ENCODE data around the gene SNX8.
A peak's percentile ranks its signal among the peaks of the same experiment; 100 is the strongest.

Gene SNX8

DNA sequence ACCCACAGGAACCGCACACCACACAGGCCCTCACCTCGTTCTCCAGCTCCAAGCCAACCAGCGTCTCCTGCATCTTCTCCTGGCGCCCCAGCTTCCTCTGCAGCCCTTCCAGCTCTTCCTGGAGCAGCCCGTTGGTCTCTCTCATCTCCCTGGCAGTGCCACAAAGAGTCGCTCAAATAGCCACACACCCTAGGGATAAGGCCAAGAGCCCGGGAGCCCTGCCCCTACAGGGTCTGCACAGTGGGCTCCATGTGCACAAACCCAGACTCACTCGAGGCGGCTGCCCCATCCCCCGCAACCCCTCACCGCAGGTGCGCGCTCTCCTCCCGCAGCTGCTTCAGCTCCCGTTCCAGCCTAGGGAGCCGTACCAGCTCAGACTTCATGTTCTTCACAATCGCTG, 98.4 kb downstream of the SNX8 start:
- no peak overlapping the region for H3K4me3 Mint-ChIP-seq
- CTCF ChIA-PET = no interaction called here

DNA sequence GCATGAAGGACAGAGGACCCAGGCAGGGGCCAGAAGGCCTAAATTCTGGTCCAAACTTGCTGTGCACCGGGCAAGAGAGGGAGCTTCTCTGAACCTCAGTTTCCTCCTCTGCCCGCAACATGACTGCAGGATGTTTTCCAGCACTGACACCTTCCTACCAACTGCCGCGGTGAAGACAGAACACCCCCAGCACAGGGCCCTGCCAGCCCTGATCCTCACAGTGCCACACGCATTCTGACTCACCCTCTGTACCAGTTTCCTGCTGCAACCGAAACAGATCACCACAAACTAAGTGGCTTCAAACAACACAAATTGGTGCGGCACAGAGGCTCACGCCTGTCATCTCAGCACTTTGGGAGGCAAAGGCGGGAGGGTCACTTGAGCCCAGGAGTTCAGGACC, 99.6 kb downstream of the SNX8 start:
- DNase-seq = peak; percentile 28
- H3K27me3 Mint-ChIP-seq = no peaks in the 10 kb centered on the region
- H3K36me3 Mint-ChIP-seq = peaks cover 37% of the 10 kb centered on the region
- CTCF ChIA-PET = no interaction called here
- H3K27ac Mint-ChIP-seq = peak overlapping the region; percentile 55
- peaks cover 11% of the 10 kb centered on the region for H3K4me1 Mint-ChIP-seq
- H3K9me3 Mint-ChIP-seq = no peaks in the 10 kb centered on the region
- no peak overlapping the region for H3K4me3 Mint-ChIP-seq

More for the DNA sequence above, 98.4 kb downstream of the SNX8 start:
- Mint-ChIP-seq H3K27me3 (no peaks in the 10 kb centered on the region), H3K36me3 (peaks cover 37% of the 10 kb centered on the region), H3K27ac (no peak overlapping the region), H3K9me3 (no peaks in the 10 kb centered on the region), H3K4me1 (peaks cover 11% of the 10 kb centered on the region)
- DNase-seq = no peak

DNA sequence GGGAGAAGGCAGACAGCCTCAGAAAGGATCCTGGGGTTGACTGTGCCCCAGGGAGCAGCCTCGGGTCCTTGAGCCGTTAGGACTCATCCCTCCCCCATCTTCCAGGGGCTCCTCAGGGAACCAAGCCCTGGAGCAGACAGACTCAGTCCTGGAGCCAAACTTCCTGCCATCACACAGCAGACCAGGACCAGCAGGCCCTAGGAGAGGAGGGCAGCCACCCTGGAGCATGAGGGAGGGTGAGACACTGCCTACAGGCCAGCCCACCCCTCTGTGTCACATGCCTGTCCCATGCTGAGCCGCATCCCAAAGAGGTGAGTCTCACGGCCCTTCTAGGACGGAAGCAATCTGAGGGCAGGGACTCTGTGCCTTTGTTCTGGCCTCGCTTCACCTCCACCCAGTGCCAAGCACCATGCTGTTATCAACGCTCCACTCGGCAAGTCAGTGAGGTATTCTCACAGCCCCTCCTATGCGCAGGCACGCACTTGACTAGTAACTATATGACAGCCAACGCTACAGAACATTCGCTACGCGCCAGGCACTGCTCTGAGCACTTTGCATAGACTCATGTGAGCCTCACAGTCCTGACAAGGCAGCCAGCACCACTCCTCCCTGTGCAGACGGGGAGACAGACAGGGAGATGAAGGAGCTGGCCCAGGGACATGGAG, 100.6 kb downstream of the SNX8 start:
- no peak for DNase-seq
- no peaks in the 10 kb centered on the region for H3K9me3 Mint-ChIP-seq
- peaks cover 40% of the 10 kb centered on the region for H3K36me3 Mint-ChIP-seq
- H3K4me3 Mint-ChIP-seq = no peak overlapping the region
- CTCF ChIA-PET = no interaction called here
- no peaks in the 10 kb centered on the region for H3K27me3 Mint-ChIP-seq
- peak overlapping the region; percentile 55 for H3K27ac Mint-ChIP-seq
- peaks cover 11% of the 10 kb centered on the region for H3K4me1 Mint-ChIP-seq

DNA sequence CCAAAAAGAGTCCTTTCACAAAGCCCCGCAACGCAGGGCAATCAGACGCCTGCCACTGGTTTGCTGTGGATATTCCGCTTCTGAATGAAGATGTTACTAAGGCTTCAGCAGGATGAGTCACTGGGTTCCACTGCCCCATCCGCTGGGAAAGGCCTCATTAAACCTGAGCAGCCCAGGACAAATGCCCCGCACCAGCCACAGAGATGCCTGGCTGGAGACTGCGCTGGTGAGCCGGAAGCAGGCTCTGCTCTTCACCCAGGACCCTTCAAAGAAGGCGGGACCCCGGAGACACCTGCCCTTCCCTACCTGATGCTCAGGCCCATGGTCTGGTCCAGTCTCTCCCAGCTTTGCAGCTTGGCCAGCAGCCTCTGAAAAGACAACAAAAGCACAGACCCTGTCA, 101.3 kb downstream of the SNX8 start:
- peaks cover 36% of the 10 kb centered on the region for H3K36me3 Mint-ChIP-seq
- CTCF ChIA-PET = no interaction called here
- H3K27me3 Mint-ChIP-seq = no peaks in the 10 kb centered on the region
- no peak overlapping the region for H3K27ac Mint-ChIP-seq
- peaks cover 11% of the 10 kb centered on the region for H3K4me1 Mint-ChIP-seq
- H3K9me3 Mint-ChIP-seq = no peaks in the 10 kb centered on the region
- no peak for DNase-seq
- no peak overlapping the region for H3K4me3 Mint-ChIP-seq

DNA sequence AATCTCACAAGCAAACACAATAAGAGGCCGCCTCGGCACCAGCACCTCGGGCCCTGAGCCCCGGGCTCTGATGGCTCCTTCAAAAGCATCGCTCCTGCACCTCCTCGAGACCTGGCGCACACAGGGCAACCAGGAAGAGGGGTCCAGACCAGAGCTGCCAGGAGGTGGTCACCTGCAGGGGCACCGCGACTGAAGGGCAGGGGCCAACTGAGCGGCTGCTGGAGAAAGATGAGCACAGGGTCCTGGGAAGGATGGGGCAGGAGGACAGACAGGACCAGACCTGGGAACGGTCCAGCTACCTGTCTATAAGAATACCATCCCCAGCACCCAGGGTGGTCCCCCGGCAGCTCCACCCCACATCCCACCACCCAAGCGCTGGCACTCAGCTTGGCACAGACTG, 102.3 kb downstream of the SNX8 start:
- CTCF ChIA-PET = no interaction called here
- Mint-ChIP-seq H3K36me3 (peaks cover 41% of the 10 kb centered on the region), H3K27me3 (no peaks in the 10 kb centered on the region), H3K4me3 (no peak overlapping the region), H3K27ac (no peak overlapping the region), H3K9me3 (no peaks in the 10 kb centered on the region), H3K4me1 (peaks cover 11% of the 10 kb centered on the region)
- DNase-seq = no peak

DNA sequence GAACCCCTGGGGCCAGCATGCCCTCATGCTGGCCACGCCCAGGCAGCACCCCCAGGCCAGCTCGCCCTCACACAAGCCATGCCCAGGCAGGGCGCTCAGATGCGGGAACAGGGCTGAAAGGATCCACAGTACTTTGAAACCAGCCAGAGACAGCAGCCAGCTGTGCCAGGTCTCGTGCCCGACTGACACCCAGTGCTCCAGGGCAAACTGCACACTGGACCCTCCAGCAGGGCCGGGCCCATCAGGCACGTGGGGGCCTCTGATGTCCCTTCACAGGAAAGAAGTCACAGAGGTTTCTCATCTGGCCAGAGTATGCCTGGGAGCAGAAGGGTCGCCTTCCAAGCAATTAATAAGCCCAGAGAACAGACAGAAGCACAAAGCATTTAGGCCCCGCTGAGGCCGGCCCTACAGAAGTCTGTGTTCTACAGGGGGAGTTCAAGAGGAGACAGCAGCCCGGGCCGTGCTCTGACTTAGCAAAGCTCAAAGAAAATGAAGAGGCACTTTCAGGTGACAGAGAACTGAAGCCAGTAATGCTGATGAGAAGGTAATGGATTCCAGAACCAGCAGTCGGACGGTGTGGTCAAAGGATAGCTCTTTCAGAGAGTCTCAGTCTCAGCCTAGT, 102.9 kb downstream of the SNX8 start:
- Mint-ChIP-seq H3K9me3 (no peaks in the 10 kb centered on the region), H3K4me1 (peaks cover 11% of the 10 kb centered on the region), H3K27ac (no peak overlapping the region), H3K36me3 (peaks cover 40% of the 10 kb centered on the region), H3K4me3 (no peak overlapping the region), H3K27me3 (no peaks in the 10 kb centered on the region)
- CTCF ChIA-PET = no interaction called here
- no peak for DNase-seq

DNA sequence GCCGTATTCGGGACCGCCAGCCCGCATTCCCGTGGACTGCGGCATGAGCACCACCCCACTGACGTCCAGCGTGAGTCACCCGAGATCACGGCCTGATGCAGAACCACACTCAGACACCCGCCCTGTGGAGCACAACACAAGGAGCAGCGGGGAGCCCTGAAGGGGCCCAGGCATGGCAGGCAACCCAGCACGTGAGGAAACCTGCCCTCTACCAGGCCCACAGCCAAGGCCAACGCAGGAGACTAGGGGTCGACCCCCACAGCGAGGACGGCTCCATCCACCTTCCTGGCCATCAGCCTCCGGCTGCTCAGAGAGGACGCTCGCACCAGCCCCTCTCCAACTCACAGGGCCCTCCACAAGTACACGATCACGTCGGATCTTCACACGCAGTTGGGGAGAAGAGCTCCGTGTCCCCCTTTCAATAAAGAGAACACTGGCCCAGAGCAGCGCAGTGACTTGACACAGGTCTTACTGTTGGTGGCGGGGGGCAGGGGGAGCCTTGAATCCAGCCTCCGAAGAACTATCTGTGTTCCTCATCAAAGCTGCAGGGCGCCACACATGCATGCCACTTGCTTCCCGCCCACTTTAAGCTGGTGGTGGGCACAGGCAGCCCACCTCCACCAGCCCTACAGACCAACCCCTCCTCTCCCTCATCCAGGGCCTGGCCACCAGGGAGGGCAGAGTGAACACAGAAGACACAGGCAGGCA, 103.5 kb downstream of the SNX8 start:
- no peak overlapping the region for H3K27ac Mint-ChIP-seq
- no peak overlapping the region for H3K4me3 Mint-ChIP-seq
- H3K9me3 Mint-ChIP-seq = no peaks in the 10 kb centered on the region
- H3K36me3 Mint-ChIP-seq = peaks cover 34% of the 10 kb centered on the region
- H3K4me1 Mint-ChIP-seq = peaks cover 10% of the 10 kb centered on the region
- CTCF ChIA-PET = no interaction called here
- no peak for DNase-seq
- H3K27me3 Mint-ChIP-seq = no peaks in the 10 kb centered on the region

DNA sequence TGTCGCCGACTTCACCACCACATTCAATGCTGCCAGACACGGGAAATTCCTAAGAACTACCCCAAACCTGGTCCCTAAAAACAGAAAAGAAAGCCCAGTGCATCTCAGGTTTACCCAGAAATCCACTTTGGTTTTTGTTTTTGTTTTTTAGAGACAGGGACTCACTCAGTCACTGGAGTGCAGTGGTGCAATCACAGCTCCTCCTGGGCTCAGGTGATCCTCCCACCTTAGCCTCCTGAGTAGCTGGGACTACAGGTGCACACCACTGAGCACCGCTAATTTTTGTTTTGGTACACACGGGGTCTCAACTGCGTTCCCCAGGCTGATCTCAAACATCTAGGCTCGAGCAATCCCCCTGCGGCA, 104.3 kb downstream of the SNX8 start:
- Mint-ChIP-seq H3K4me3 (no peak overlapping the region), H3K36me3 (peaks cover 29% of the 10 kb centered on the region), H3K4me1 (peaks cover 7% of the 10 kb centered on the region), H3K27ac (no peak overlapping the region), H3K9me3 (no peaks in the 10 kb centered on the region), H3K27me3 (no peaks in the 10 kb centered on the region)
- DNase-seq = no peak
- CTCF ChIA-PET = interaction anchor here (0.6 to 1.4 kb wide), 3 partner anchors 91 to 639 kb away, joined by 3 read pairs; no protein-coding TSS in a partner anchor

DNA sequence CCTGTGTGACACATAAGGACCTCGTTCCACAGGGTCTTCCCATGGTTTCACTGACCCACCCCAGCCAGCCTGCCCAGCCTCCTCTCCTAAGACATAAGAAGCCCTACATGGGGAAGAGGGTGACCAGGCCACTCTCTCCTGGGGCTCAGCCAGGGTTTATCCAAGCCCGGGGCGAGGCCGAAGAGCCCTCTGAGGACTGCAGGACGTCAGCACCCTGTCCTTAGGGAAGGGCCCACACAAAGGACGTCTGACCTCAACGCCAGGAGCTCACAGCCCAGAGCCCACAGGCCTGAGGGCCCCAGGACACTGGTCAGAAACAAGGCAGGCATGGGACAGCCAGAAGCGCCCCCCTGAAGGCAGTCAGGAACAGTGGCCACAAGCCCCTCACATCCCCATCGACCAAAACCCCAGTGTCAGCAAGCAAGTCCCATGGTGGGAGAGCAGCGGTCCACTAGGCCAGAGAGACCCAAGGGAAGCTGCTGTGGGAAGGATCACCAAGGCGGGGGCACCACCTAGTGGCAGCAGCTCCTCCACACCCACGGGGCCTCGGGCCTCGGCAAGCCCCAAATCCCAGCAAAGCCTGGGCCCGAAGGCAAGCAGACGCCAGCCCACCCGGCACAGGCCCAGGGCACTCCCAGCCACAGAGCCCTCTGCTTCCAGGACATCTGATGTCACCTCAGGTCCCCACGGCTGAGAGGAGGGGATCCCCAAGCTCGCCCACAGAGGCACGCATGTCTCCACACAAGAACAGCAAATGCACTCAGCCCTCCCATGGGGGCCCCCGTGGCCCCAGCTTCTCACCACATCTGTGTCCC, 104.9 kb downstream of the SNX8 start:
- CTCF ChIA-PET = interaction anchor here (0.6 to 1.4 kb wide), 5 partner anchors 38 to 639 kb away, joined by 3 read pairs; no protein-coding TSS in a partner anchor
- Mint-ChIP-seq H3K4me3 (no peak overlapping the region), H3K27ac (no peak overlapping the region), H3K27me3 (no peaks in the 10 kb centered on the region), H3K4me1 (peaks cover 3% of the 10 kb centered on the region), H3K9me3 (no peaks in the 10 kb centered on the region), H3K36me3 (peaks cover 26% of the 10 kb centered on the region)
- peak; percentile 68 for DNase-seq

DNA sequence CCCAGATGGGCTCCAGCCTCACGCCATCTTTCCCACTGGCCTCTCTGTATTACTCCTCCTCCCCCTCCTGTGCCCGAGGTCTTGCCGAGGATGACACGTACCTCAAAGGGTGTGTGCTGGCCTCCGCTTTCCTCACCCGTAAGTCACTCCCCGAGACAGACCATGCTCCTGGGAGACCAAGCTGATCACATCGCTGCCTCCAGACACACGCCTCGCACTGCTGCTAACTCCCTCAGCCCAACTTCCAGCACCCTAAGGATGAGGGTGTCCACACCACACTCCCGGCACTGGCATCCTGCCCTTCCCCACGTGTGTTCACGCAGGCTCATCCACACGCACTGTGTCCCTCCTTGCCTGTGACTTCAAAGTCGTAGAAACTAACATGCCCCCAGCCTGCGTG, 105.5 kb downstream of the SNX8 start:
- H3K27me3 Mint-ChIP-seq = no peaks in the 10 kb centered on the region
- H3K9me3 Mint-ChIP-seq = no peaks in the 10 kb centered on the region
- no peak overlapping the region for H3K4me3 Mint-ChIP-seq
- CTCF ChIA-PET = interaction anchor here (0.9 to 1.4 kb wide), 2 partner anchors 37 to 99 kb away, joined by 3 read pairs; no protein-coding TSS in a partner anchor
- no peak for DNase-seq
- H3K36me3 Mint-ChIP-seq = peaks cover 23% of the 10 kb centered on the region
- no peak overlapping the region for H3K27ac Mint-ChIP-seq
- no peaks in the 10 kb centered on the region for H3K4me1 Mint-ChIP-seq

DNA sequence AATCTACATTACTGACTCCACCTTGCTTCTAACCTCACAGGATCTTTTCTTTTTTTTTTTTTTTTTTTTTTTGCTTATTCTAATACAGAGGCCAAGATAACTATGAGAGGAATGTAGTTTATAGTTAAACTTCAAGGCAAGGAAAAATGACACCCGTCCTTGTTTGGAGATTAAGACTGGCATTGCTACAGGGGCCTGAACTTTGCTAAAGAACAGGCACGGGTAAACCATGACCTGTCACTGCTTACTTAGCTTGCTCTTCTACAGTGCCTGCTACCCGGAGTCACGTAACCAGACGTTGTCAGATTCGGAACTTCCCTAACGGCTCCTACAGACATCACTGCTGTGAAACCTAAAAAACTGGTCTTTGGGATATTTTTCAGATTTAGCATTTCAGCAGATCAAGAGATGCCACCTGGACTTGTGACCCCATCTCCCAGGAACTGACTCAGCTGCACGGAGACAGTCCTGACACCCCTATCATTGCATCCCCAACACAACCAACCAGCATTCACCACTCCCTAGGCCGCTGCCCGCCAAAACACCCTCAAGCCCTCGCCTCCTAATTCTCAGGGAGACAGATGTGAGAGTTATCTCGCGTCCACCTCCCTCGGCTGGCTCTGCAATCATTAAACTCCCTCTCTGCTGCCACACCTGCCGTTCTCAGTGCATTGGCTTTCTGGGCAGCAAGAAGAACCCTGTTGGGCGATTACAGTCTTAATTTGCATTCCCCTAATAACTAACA, 109.0 kb downstream of the SNX8 start:
- H3K27ac Mint-ChIP-seq = no peak overlapping the region

DNA sequence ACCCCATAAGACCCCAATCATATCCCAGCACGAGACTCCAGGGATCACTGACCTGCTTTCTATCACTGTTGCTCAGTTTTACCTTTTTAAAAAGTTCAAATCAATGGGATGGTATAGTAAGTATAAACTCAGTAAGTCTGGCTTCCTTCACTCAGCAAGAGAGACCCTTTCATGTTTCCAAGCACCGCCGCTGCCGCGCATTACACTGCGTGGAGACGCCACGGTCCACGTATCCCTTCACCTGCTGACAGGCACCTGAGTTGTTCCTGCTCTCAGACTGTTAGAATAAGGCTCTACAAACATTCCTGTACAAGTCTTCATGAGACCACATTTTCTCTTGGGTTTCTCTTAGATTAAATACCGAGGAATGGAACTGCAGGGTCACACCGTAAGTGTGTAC, 109.8 kb downstream of the SNX8 start:
- Mint-ChIP-seq H3K4me1 (no peaks in the 10 kb centered on the region), H3K36me3 (peaks cover 14% of the 10 kb centered on the region), H3K27me3 (no peaks in the 10 kb centered on the region), H3K4me3 (no peak overlapping the region), H3K9me3 (no peaks in the 10 kb centered on the region), H3K27ac (no peak overlapping the region)
- DNase-seq = no peak
- CTCF ChIA-PET = no interaction called here

More for the DNA sequence above, 109.0 kb downstream of the SNX8 start:
- H3K4me3 Mint-ChIP-seq = no peak overlapping the region
- CTCF ChIA-PET = no interaction called here
- H3K9me3 Mint-ChIP-seq = no peaks in the 10 kb centered on the region
- no peaks in the 10 kb centered on the region for H3K4me1 Mint-ChIP-seq
- no peak for DNase-seq
- no peaks in the 10 kb centered on the region for H3K27me3 Mint-ChIP-seq
- peaks cover 11% of the 10 kb centered on the region for H3K36me3 Mint-ChIP-seq

DNA sequence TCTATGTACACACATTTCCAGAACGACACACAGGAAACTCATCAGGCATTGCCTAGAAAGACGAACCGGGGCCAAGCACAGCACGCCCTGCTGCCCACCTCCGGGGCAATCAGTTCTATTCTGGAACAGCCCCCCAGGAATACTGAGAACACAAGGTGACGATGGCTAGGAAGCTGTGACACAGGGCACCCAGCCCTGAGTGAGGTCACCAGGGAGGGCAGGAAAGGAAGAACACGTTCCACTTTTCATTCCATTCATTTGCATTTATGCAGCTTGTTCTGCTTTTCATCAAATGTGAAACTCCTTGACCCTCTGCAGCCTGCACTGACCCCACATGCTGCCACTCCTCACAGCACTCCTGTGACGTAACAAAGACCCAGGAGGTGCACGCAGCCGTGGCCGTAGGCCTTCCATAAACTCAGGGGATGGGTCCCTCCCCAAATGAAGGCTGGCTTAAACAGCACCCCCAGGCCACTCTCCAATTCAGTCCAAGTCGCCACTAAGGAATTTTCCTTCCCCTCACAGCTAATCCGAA, 110.4 kb downstream of the SNX8 start:
- Mint-ChIP-seq H3K9me3 (no peaks in the 10 kb centered on the region), H3K27me3 (no peaks in the 10 kb centered on the region), H3K36me3 (peaks cover 15% of the 10 kb centered on the region), H3K27ac (no peak overlapping the region), H3K4me3 (no peak overlapping the region), H3K4me1 (no peaks in the 10 kb centered on the region)
- CTCF ChIA-PET = interaction anchor here (1.1 kb wide), 1 partner anchor 144 kb away, joined by 3 read pairs; no protein-coding TSS in a partner anchor
- no peak for DNase-seq

Measured in activated naive CD4-positive, alpha-beta T cell treated with anti-CD3 and anti-CD28 coated beads, Interleukin-2, amount 10 ng/mL, durations not matched to agents 7 days and 5 days (primary cell).